Ascending aorta (tissue), 2 donors: Measurements from ENCODE around the gene AGAP1. TPM values are rescaled to one million over a fixed set of nuclear protein-coding genes. Genes with fewer than 3 reads are reported as not detected.

Source experiments
- DNase-seq, 2 donors: peaks; one replicate each; pipeline ENCODE4 v3.0.0-alpha.2; 2019; ENCODE audit warnings: low spot score in 2 of 2
- H3K27ac ChIP-seq, 2 donors: fragments of 200-600 bp; sonication (generic); one replicate each; pipeline ENCODE4 v1.5.1; 2016 to 2017; ENCODE audit warnings: mild to moderate bottlenecking in 1 of 2
- H3K27me3 ChIP-seq: fragments of 200-600 bp; sonication (generic); one replicate; pipeline ENCODE4 v1.5.1; 2017
- H3K36me3 ChIP-seq, 2 donors: fragments of 200-600 bp; sonication (generic); one replicate each; pipeline ENCODE4 v1.5.1; 2016
- H3K4me1 ChIP-seq, 2 donors: fragments of 200-600 bp; sonication (generic); one replicate each; pipeline ENCODE4 v1.5.1; 2016 to 2017; ENCODE audit warnings: mild to moderate bottlenecking in 1 of 2
- H3K4me3 ChIP-seq, 2 donors: fragments of 200-600 bp; sonication (generic); one replicate each; pipeline ENCODE4 v1.5.1; 2016 to 2017; ENCODE audit warnings: mild to moderate bottlenecking in 1 of 2
- H3K9me3 ChIP-seq, 2 donors: fragments of 200-600 bp; sonication (generic); one replicate each; pipeline ENCODE4 v1.5.1; 2016
- intact Hi-C: fragments of 100-400 bp; cut with DNase I; formaldehyde crosslinking; loops from one replicate; pipeline ENCODE4 v1.15.1; 2023
- total RNA-seq: library from RNA; depleted of rRNA; stranded (reverse); fragments of >200 nt; gene quantifications from one replicate; pipeline ENCODE4 v1.1.0, GENCODE V29; 2016
- TF ChIP-seq, protein P1 (sequence below), 3 experiments: fragments of 200-600 bp in 2 of 3; fragments of 450-650 bp in 1 of 3; sonication (generic) in 2 of 3; IDR thresholded peaks; one replicate each; pipeline ENCODE4 v1.5.1; 2016 to 2019; ENCODE audit warnings: antibody characterized with exemption in 3 of 3, mild to moderate bottlenecking in 1 of 3, moderate library complexity in 1 of 3

AGAP1 gene
- total RNA-seq, 1 donor from 2014 or later: 19.7 TPM

DNA sequence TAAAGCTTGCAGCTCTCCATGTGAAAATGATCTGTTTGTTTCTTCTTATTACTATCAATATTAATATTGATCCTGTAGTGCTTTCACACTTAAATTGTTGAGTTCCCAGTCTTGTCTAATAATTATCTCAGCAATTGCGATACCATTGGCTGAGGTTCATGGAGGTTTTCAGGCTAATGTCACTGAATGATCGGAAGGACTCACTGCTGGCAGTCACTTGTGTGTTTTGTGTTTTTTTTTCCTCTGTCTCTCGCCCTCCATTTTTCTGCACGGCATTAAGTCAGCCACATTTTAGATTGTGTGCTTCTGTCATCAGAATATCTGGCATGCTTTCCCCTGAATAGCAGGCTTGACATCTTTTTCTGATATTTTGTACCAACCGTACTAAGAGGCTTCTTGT, 43.7 kb downstream of the AGAP1 start:
- Histone ChIP-seq H3K4me1 (no peaks in the 10 kb centered on the region), H3K9me3 (no peaks in the 10 kb centered on the region), H3K27me3 (no peaks in the 10 kb centered on the region), H3K27ac (no peak overlapping the region), H3K4me3 (no peak overlapping the region), H3K36me3 (no peaks in the 10 kb centered on the region)
- DNase-seq: no peak
- intact Hi-C loops: no loop called here
- TF ChIP-seq, protein P1, sequence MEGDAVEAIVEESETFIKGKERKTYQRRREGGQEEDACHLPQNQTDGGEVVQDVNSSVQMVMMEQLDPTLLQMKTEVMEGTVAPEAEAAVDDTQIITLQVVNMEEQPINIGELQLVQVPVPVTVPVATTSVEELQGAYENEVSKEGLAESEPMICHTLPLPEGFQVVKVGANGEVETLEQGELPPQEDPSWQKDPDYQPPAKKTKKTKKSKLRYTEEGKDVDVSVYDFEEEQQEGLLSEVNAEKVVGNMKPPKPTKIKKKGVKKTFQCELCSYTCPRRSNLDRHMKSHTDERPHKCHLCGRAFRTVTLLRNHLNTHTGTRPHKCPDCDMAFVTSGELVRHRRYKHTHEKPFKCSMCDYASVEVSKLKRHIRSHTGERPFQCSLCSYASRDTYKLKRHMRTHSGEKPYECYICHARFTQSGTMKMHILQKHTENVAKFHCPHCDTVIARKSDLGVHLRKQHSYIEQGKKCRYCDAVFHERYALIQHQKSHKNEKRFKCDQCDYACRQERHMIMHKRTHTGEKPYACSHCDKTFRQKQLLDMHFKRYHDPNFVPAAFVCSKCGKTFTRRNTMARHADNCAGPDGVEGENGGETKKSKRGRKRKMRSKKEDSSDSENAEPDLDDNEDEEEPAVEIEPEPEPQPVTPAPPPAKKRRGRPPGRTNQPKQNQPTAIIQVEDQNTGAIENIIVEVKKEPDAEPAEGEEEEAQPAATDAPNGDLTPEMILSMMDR (IDR thresholded peaks at IDR 0.05): no peak

DNA sequence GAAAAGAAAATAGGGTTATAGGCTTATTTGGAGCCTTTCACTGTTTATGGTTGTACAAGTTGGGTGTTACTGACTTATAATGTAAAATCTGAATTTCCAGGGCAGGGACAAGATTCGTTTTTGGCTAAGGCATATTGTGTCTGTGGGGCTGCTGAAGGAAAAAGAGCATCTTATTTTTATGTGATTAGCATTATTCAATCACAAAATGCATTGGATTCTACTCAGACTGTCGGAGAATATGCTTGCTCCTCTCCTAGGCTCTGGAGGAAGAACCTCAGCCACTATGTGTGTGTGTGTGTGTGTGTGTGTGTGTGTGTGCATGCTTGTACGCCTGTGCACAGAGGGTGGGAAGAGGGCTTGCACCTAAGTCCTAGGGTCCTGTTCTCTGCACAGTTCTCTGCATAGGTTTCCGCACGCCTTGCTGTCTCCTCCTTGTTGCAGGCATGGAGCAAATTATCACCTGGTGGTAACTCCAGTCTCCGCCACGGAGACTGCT, 44.3 kb downstream of the AGAP1 start:
- H3K27ac ChIP-seq: no peak overlapping the region
- H3K9me3 ChIP-seq: no peaks in the 10 kb centered on the region
- TF ChIP-seq, protein P1 (IDR thresholded peaks at IDR 0.05): no peak
- intact Hi-C loops: no loop called here
- H3K36me3 ChIP-seq: no peaks in the 10 kb centered on the region
- H3K4me3 ChIP-seq: no peak overlapping the region
- no peaks in the 10 kb centered on the region for H3K27me3 ChIP-seq
- DNase-seq: no peak
- H3K4me1 ChIP-seq: no peaks in the 10 kb centered on the region

DNA sequence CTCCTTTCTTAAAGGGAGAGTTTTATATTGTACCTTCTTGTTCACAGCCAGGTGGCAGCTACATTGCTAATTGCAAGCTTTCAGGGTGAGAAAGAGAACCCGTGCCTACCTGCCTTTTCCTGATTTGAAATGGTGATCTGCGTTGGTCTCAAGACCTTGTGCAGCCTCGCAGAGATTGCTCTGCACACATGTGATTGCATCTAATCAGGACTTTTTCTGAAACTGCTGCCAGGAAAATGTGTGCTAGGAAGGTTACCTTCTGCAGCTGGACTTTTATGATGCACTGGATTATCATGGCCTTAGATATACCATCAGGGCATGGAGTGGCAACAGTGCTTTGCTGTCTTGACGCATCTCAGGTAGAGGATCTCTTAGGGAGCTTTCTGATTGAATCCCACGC, 45.1 kb downstream of the AGAP1 start:
- DNase-seq: no peak
- H3K4me1 ChIP-seq: no peaks in the 10 kb centered on the region
- intact Hi-C loops: no loop called here

DNA sequence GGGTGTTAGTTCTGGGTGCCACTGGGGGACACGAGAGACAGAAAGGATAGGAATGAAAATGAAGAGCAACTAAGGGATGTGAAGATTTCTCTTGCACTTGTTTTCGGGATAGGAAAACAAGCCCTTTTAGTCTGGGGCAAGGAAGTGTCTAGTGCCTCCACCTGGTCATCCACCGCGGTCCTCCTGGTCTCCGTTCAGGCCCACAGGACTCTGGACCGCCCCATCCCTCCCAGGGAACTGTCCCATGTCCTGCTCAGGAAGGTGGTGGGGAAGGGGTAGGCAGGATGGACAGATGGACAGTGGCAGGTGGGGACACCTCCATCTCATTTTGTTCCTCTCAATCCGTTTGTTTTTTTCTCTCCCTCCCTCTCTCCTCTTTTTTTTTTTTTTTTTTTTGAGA, 45.9 kb downstream of the AGAP1 start:
- Histone ChIP-seq H3K9me3 (no peaks in the 10 kb centered on the region), H3K4me3 (no peak overlapping the region), H3K27me3 (no peaks in the 10 kb centered on the region), H3K27ac (no peak overlapping the region), H3K36me3 (no peaks in the 10 kb centered on the region), H3K4me1 (no peaks in the 10 kb centered on the region)
- no peak for DNase-seq
- TF ChIP-seq, protein P1 (IDR thresholded peaks at IDR 0.05): no peak
- intact Hi-C loops: no loop called here

More for the DNA sequence above, 45.1 kb downstream of the AGAP1 start:
- no peaks in the 10 kb centered on the region for H3K36me3 ChIP-seq
- H3K4me3 ChIP-seq: no peak overlapping the region
- no peak overlapping the region for H3K27ac ChIP-seq
- TF ChIP-seq, protein P1 (IDR thresholded peaks at IDR 0.05): no peak
- no peaks in the 10 kb centered on the region for H3K27me3 ChIP-seq
- H3K9me3 ChIP-seq: no peaks in the 10 kb centered on the region

DNA sequence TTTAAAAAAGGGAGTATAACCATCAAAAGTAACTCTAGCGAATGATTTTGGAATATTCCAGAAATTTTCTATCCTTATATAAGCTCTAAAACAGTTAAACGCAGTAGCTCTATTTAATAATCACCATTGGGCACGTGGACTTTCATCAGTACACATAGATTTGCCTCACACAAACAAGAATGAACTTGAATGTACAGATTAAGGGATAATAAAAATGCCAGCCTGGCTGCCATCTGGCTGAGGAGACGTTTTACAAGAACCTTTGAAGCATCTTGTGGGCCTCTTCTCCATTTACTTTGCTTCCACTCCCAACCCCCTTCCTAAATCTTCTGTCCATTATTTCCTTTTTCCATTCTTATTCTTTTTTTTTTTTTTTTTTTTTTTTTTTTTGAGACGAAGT, 47.2 kb downstream of the AGAP1 start:
- no peaks in the 10 kb centered on the region for H3K36me3 ChIP-seq
- H3K4me1 ChIP-seq: no peaks in the 10 kb centered on the region
- intact Hi-C loops: no loop called here
- no peak overlapping the region for H3K27ac ChIP-seq
- DNase-seq: no peak
- no peak overlapping the region for H3K4me3 ChIP-seq
- TF ChIP-seq, protein P1 (IDR thresholded peaks at IDR 0.05): no peak
- H3K27me3 ChIP-seq: no peaks in the 10 kb centered on the region
- H3K9me3 ChIP-seq: no peaks in the 10 kb centered on the region
